GM21360 (cell line): ENCODE measurements around the gene COL28A1.

Source experiments
- ATAC-seq: cut with Tn5 transposase; IDR thresholded peaks from one replicate; pipeline ENCODE4 v1.9.1; 2021; ENCODE audit warnings: mild to moderate bottlenecking, moderate library complexity; ENCODE audit not compliant: unreplicated experiment

Gene COL28A1

GRCh38 chr7:7535691-7536090 lies at the start of gene COL28A1:
Gene COL28A1 (minus strand): TSS chr7:7535873. CDS start chr7:7532875, 2,998 bp downstream.
- ATAC-seq = no peak

- no peak for ATAC-seq
These were observed 49.0 kb upstream of the COL28A1 start for GRCh38 chr7:7584653-7585052.

- ATAC-seq = no peak
These were observed 48.1 kb upstream of the COL28A1 start for GRCh38 chr7:7583731-7584130.

GRCh38 chr7:7582596-7582995 lies 46.9 kb upstream of the COL28A1 start:
- ATAC-seq = no peak

- no peak for ATAC-seq
These were observed 46.0 kb upstream of the COL28A1 start for GRCh38 chr7:7581531-7582179.

- ATAC-seq = no peak
These were observed 44.0 kb upstream of the COL28A1 start for GRCh38 chr7:7579638-7580037.

- ATAC-seq = peak; percentile 70
These were observed 42.2 kb upstream of the COL28A1 start for GRCh38 chr7:7577888-7578287.

GRCh38 chr7:7576344-7576743 lies 40.7 kb upstream of the COL28A1 start:
- no peak for ATAC-seq

- ATAC-seq = no peak
These were observed 38.0 kb upstream of the COL28A1 start for GRCh38 chr7:7573701-7574100.

- ATAC-seq = no peak
These were observed 34.9 kb upstream of the COL28A1 start for GRCh38 chr7:7570584-7570983.

- no peak for ATAC-seq
These were observed 33.9 kb upstream of the COL28A1 start for GRCh38 chr7:7569615-7570014.

- ATAC-seq = peak; percentile 46
These were observed 33.4 kb upstream of the COL28A1 start for GRCh38 chr7:7569081-7569527.

- ATAC-seq = no peak
These were observed 32.9 kb upstream of the COL28A1 start for GRCh38 chr7:7568553-7568952.

- ATAC-seq = no peak
These were observed 32.3 kb upstream of the COL28A1 start for GRCh38 chr7:7567898-7568531.

- ATAC-seq = peak; percentile 71
These were observed 31.3 kb upstream of the COL28A1 start, which contains the start of gene MIOS for GRCh38 chr7:7566651-7567611. Gene MIOS (plus strand): TSS chr7:7566884. CDS start chr7:7572476, 5,592 bp downstream.

- peak; percentile 4 for ATAC-seq
These were observed 30.3 kb upstream of the COL28A1 start for GRCh38 chr7:7565746-7566650.

- ATAC-seq = no peak
These were observed 29.5 kb upstream of the COL28A1 start for GRCh38 chr7:7565018-7565680.

- no peak for ATAC-seq
These were observed 28.7 kb upstream of the COL28A1 start for GRCh38 chr7:7564323-7564780.

GRCh38 chr7:7563813-7564212 lies 28.1 kb upstream of the COL28A1 start:
- ATAC-seq = no peak

- ATAC-seq = no peak
These were observed 27.6 kb upstream of the COL28A1 start for GRCh38 chr7:7563269-7563668.
